GM19438 (cell line): ENCODE data around the gene SEC22C.
A peak's percentile ranks its signal among the peaks of the same experiment; 100 is the strongest.
"Not testable (repeated sequence)": the region's sequence is repeated elsewhere in the genome, so short reads cannot be mapped to it uniquely, and the experiment has no call there.

Experiments
- ATAC-seq: cut with Tn5 transposase; IDR thresholded peaks from one replicate; pipeline ENCODE4 v1.9.1; 2021; ENCODE audit warnings: low read depth; ENCODE audit not compliant: unreplicated experiment

Gene SEC22C, protein sequence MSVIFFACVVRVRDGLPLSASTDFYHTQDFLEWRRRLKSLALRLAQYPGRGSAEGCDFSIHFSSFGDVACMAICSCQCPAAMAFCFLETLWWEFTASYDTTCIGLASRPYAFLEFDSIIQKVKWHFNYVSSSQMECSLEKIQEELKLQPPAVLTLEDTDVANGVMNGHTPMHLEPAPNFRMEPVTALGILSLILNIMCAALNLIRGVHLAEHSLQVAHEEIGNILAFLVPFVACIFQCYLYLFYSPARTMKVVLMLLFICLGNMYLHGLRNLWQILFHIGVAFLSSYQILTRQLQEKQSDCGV

DNA sequence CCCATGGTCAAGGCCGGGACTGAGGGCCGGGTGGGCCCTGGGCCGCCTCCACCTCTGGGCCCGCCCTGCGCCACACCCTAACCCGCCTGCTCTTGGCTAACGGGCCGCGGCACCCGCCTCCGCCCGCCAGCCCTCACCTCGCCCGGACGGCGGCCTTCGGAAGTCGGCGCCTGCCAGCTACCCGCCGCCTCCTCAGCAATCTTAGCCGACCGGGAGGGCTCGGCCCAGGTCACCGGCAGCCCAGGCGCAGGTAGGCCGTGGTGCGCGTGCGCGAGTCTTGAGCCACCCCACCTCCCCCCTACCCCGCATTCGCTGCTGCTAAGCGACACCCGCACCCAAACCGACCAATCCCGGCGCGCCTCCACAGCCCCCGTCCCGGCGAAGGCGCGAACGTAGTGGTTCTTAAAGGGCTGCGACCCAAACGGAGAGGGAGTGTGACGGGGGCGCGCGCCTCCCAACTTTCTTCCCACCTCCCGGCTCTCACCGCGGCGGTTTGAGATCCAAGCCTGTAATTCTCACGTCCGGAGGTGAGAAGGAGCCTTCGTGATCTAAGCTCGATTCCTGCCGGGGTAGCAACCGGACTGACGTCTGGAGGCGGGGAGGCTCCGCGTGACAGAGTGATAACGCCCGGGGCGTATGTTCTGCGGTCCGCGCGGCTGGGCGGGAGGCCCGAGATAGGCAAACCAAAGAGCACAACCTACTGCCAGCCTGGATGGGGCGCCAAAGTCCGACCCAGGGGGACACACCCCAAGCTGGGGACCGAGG, at the start of gene SEC22C:
SEC22C (minus strand) TSS at position 259 of the 765 bp plus-strand sequence. CDS start 12,921 bp downstream, outside the sequence.
- peak; percentile 89 for ATAC-seq

- no peak for ATAC-seq
Observed at GRCh38 chr3:42613462-42613861, 31.7 kb upstream of the SEC22C start.

- ATAC-seq, result no peak
Observed at GRCh38 chr3:42612928-42613327, 31.2 kb upstream of the SEC22C start.

DNA sequence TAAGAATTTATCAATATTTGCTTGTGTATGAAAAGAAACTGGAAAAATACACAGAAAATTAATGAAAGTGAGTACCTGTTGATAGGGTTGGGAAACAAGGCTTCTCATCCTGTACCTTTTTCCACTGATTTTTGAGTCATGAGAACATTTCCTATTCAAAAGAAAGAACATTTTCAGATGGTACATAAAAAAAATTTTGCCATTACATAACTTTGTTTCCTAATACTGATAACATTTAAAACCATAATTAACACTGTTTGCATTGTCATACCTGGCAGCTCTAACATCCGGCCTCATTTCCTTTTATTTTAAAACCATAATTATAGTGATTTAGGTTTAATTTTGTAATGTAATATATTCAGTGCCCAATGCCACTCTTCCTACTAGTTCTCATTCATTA, 30.4 kb upstream of the SEC22C start:
- no peak for ATAC-seq

GRCh38 chr3:42610976-42611375, 29.2 kb upstream of the SEC22C start:
- no peak for ATAC-seq

- ATAC-seq, result no peak
Observed at GRCh38 chr3:42608581-42608980, 26.8 kb upstream of the SEC22C start.

DNA sequence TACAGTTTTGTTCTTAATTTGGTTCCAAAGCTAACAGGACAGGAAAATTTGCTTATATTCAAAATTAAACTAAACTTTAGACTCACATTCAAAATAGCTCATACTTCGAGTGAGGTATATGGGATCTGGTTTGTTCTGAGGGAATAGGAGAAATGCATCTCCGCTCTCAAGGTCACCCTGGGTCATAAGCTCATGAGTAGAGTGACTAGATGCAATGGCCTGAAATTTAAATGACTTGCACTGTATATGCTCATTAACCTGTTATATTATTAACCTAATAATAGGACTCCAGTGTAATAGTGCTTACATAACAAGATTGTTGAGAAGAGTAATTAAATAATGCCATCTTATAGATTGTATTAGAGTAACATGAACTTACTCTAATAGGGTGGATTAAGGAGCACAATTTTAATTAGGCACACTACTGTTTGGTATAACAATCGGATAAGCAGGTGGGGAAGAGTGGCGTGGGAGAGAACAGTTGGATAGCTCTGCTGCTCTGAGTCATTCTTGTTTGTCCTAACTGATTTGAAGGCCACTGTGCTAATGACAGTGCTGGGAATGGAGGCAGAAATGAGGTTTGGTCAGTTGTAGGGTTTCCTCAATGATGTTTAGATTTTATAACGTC, 23.9 kb upstream of the SEC22C start:
- ATAC-seq, result no peak

- ATAC-seq, result no peak
Observed at GRCh38 chr3:42602961-42603360, 21.2 kb upstream of the SEC22C start.

DNA sequence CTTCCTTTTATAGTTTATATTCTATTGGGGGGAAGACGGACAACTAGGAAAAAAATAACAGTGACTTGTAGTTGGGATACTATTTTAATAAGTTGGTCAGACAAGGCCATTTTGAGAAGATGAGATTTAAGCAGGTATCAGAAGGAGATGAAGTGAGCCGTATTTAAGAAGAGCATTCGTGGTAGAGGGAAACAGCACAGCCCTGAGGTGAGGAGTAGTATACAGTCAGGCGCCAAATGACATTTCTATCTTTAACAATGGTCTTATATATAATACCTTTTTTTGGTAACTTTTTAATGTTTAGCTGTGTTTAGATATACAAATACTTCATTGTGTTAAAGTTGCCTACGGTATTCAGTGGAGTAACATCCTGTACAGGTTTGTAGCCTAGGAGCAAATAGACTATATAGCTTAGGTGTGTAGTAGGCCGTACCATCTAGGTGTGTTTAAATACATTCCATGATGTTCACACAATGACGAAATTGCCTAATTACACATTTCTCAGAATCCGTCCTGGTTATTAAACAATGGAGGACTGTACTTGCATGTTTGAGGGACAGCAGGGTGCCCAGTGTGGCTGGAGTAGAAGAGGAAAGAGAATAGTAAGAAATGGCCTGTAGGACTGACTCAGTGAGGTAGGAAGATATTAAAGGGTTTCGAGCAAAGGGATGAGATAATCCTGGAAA, 20.3 kb upstream of the SEC22C start:
- no peak for ATAC-seq

GRCh38 chr3:42600958-42601675, 19.4 kb upstream of the SEC22C start:
- peak; percentile 26 for ATAC-seq

DNA sequence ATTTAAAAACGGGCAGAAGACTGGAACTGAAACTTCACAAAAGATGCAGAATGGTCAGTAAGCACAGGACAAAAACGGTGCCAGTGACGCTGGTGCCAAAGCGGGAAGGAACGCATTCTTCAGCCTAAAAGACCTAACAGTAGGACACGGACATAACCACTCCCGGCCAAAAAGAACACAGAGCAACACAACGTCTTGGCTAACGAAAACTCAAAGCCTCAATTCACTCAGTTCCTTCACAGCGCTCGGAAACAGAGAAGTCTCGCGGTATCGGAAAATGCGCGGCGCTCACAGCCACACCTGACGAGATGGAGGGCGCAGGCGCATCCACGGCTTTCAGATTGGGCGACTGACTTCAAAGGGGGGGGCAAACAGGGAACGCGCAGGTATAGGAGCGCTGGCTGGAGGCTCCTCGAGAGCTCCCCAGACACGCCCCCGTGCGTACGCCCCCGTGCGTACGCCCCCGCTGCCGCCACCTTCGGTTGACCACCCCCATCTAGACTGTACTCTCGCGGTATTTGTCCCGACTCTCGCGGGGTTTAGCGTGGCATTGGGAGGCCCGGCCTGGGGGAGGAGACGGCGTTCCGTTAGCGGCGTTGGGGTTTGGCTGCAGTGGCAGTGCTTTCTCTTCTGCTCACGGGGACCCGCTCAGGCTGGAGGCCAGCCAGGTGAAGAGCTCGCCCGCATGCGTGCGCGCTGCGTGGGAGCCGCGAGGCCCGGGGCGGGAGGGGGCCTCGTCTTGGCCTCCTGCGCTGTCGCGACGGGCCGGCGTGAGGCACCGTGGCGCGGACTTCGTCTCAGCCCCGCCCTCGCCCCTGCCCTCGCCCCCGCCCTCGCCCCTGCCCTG, 18.6 kb upstream of the SEC22C start, which contains the start of gene NKTR:
NKTR (plus strand) TSS at position 576 of the 847 bp plus-strand sequence. CDS start 321 bp downstream, outside the sequence.
- ATAC-seq, result peak; percentile 78

DNA sequence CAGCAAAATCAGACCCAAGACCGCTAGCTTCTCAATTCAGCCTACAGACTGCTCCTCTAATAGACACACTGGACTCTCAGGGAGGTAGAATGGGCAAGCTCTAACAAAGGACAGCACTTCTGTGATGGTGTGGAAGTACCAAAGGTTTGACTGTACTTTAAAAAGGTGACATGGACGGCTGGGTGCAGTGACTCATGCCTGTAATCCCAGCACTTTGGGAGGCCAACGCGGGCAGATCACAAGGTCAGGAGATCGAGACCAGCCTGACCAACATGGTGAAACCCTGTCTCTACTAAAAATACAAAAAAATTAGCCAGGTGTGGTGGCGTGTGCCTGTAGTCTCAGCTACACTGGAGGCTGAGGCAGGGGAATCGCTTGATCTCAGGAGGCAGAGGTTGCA, 15.3 kb upstream of the SEC22C start:
- not testable (repeated sequence) for ATAC-seq

GRCh38 chr3:42595682-42596081, 13.9 kb upstream of the SEC22C start:
- ATAC-seq, result no peak

- no peak for ATAC-seq
Observed at GRCh38 chr3:42593635-42594034, 11.9 kb upstream of the SEC22C start.

DNA sequence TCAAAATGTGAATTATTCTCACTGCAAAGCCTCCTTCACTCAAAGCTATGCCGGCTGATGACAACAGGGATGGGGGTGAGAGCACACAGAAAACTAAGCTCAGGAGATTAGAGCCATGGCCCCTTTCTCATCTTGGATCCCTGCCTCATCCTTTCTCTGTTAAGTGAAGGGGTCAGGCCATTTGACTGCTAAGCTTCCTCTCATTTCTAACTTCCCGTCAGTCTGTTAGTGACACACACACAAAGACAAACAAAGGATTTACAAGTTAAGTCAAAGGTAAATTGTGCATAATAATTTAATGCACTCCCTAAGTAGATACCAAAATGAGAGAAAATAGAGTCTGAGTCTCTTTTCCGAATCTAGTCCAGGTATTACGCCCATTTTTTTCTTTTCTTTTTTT, 10.0 kb upstream of the SEC22C start:
- no peak for ATAC-seq

GRCh38 chr3:42590989-42591756, 9.4 kb upstream of the SEC22C start:
- peak; percentile 2 for ATAC-seq

GRCh38 chr3:42589382-42590109, 7.8 kb upstream of the SEC22C start:
- ATAC-seq, result no peak

- no peak for ATAC-seq
Observed at GRCh38 chr3:42588625-42589024, 6.9 kb upstream of the SEC22C start.
